Dendritic cell treated with granulocyte-macrophage colony-stimulating factor and Interleukin-4, amounts not matched to agents 40 ng/mL and 50 ng/mL, for 4 days (primary cell): Measurements from ENCODE around the gene NR2F1.

Experiments used
- H3K27ac Mint-ChIP-seq: one replicate; pipeline ENCODE4 v1.8.0; 2022; ENCODE audit warnings: mild to moderate bottlenecking, mixed read lengths
- H3K27me3 Mint-ChIP-seq: one replicate; pipeline ENCODE4 v1.8.0; 2022; ENCODE audit warnings: mild to moderate bottlenecking, mixed read lengths
- H3K36me3 Mint-ChIP-seq: one replicate; pipeline ENCODE4 v1.8.0; 2022; ENCODE audit warnings: low read depth, mixed read lengths
- H3K4me1 Mint-ChIP-seq: one replicate; pipeline ENCODE4 v1.8.0; 2022; ENCODE audit warnings: low read depth, mixed read lengths
- H3K4me3 Mint-ChIP-seq: one replicate; pipeline ENCODE4 v1.8.0; 2022; ENCODE audit warnings: mild to moderate bottlenecking, moderate library complexity, mixed read lengths
- H3K9me3 Mint-ChIP-seq: one replicate; pipeline ENCODE4 v1.8.0; 2022; ENCODE audit warnings: mixed read lengths
- intact Hi-C: fragments of 100-400 bp; cut with micrococcal nuclease; formaldehyde crosslinking; loops from one replicate; pipeline ENCODE4 v1.15.0; 2022

NR2F1 gene

GRCh38 chr5:93583439-93583767, 381 bp downstream of the NR2F1 start:
- Mint-ChIP-seq H3K27ac (no peak overlapping the region), H3K9me3 (no peaks in the 10 kb centered on the region), H3K27me3 (peaks cover 26% of the 10 kb centered on the region), H3K4me3 (peak overlapping the region; percentile 73), H3K4me1 (peaks cover 43% of the 10 kb centered on the region), H3K36me3 (no peaks in the 10 kb centered on the region)
- intact Hi-C loops = loop anchor here (5.0 kb wide), 1 partner anchor 329 kb away; no protein-coding TSS in a partner anchor

- H3K36me3 Mint-ChIP-seq = no peaks in the 10 kb centered on the region
- peaks cover 31% of the 10 kb centered on the region for H3K27me3 Mint-ChIP-seq
- peaks cover 38% of the 10 kb centered on the region for H3K4me1 Mint-ChIP-seq
- peak overlapping the region; percentile 73 for H3K4me3 Mint-ChIP-seq
- intact Hi-C loops = loop anchor here (5.0 kb wide), 1 partner anchor 328 kb away; no protein-coding TSS in a partner anchor
- no peak overlapping the region for H3K27ac Mint-ChIP-seq
- H3K9me3 Mint-ChIP-seq = no peaks in the 10 kb centered on the region
These were observed 960 bp downstream of the NR2F1 start for GRCh38 chr5:93583768-93584595.

- Mint-ChIP-seq H3K27me3 (peaks cover 36% of the 10 kb centered on the region), H3K4me3 (peak overlapping the region; percentile 64), H3K9me3 (no peaks in the 10 kb centered on the region), H3K4me1 (peaks cover 32% of the 10 kb centered on the region), H3K36me3 (no peaks in the 10 kb centered on the region), H3K27ac (no peak overlapping the region)
- intact Hi-C loops = loop anchor here (5.0 kb wide), 1 partner anchor 328 kb away; no protein-coding TSS in a partner anchor
These were observed 1.6 kb downstream of the NR2F1 start for GRCh38 chr5:93584596-93585040.

GRCh38 chr5:93585041-93585766, 2.2 kb downstream of the NR2F1 start:
- Mint-ChIP-seq H3K9me3 (no peaks in the 10 kb centered on the region), H3K27me3 (peaks cover 42% of the 10 kb centered on the region)
- intact Hi-C loops = no loop called here

GRCh38 chr5:93585767-93586385, 2.9 kb downstream of the NR2F1 start:
- no peaks in the 10 kb centered on the region for H3K9me3 Mint-ChIP-seq
- H3K4me1 Mint-ChIP-seq = peaks cover 19% of the 10 kb centered on the region
- no peaks in the 10 kb centered on the region for H3K36me3 Mint-ChIP-seq
- intact Hi-C loops = no loop called here
- no peak overlapping the region for H3K27ac Mint-ChIP-seq
- peaks cover 49% of the 10 kb centered on the region for H3K27me3 Mint-ChIP-seq
- peak overlapping the region; percentile 57 for H3K4me3 Mint-ChIP-seq

More at GRCh38 chr5:93585041-93585766, 2.2 kb downstream of the NR2F1 start:
- no peaks in the 10 kb centered on the region for H3K36me3 Mint-ChIP-seq
- H3K4me1 Mint-ChIP-seq = peaks cover 26% of the 10 kb centered on the region
- peak overlapping the region; percentile 57 for H3K4me3 Mint-ChIP-seq
- H3K27ac Mint-ChIP-seq = no peak overlapping the region

- intact Hi-C loops = no loop called here
- Mint-ChIP-seq H3K27ac (no peak overlapping the region), H3K4me3 (no peak overlapping the region), H3K36me3 (no peaks in the 10 kb centered on the region), H3K27me3 (peaks cover 58% of the 10 kb centered on the region), H3K4me1 (peaks cover 16% of the 10 kb centered on the region), H3K9me3 (no peaks in the 10 kb centered on the region)
These were observed 3.9 kb downstream of the NR2F1 start for GRCh38 chr5:93586736-93587596.

- Mint-ChIP-seq H3K27me3 (peaks cover 65% of the 10 kb centered on the region), H3K4me3 (no peak overlapping the region), H3K4me1 (peaks cover 16% of the 10 kb centered on the region), H3K36me3 (no peaks in the 10 kb centered on the region), H3K9me3 (no peaks in the 10 kb centered on the region), H3K27ac (no peak overlapping the region)
- intact Hi-C loops = no loop called here
These were observed 4.8 kb downstream of the NR2F1 start for GRCh38 chr5:93587597-93588351.

DNA sequence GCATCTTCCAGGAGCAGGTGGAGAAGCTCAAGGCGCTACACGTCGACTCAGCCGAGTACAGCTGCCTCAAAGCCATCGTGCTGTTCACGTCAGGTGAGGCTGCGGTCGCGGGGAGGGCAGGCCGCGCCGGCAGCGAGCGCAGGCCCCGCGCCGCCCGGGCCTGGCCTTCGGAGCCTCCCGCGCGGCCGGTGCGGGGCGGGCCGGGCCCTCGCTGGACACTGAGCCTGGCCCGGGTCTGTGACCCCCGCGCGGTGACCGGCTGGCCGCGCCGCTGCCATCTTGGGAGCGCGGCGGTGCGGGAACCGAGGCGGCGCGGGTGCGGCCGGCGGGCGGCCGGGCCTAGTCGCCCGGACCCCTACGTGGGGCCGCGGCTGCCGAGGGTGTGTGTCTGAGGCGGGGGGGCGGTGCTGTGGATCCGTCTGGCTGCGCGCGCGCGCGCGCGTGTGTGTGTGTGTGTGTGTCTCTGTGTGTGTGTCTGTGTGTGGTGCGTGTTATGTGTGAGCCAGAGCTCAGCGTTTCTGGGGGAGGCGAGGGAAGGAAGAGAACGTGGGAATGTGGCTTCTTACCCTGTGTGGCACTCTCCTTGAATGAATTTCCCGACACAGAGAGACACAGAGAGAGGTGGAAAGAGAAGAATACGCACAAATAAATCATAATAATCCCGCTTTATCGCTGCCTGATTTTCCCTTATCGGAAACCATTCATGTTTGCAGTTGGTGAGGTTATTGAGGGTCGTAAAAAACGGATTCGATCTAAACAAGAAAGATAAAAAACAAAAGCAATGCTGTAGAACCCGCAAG, 5.5 kb downstream of the NR2F1 start:
- H3K4me3 Mint-ChIP-seq = no peak overlapping the region
- H3K27me3 Mint-ChIP-seq = peaks cover 73% of the 10 kb centered on the region
- peaks cover 16% of the 10 kb centered on the region for H3K4me1 Mint-ChIP-seq
- intact Hi-C loops = no loop called here
- no peaks in the 10 kb centered on the region for H3K9me3 Mint-ChIP-seq
- H3K36me3 Mint-ChIP-seq = no peaks in the 10 kb centered on the region
- H3K27ac Mint-ChIP-seq = no peak overlapping the region

GRCh38 chr5:93589152-93589828, 6.3 kb downstream of the NR2F1 start:
- Mint-ChIP-seq H3K27me3 (peaks cover 79% of the 10 kb centered on the region), H3K36me3 (no peaks in the 10 kb centered on the region), H3K9me3 (no peaks in the 10 kb centered on the region), H3K27ac (no peak overlapping the region), H3K4me3 (no peak overlapping the region), H3K4me1 (peaks cover 16% of the 10 kb centered on the region)
- intact Hi-C loops = no loop called here

DNA sequence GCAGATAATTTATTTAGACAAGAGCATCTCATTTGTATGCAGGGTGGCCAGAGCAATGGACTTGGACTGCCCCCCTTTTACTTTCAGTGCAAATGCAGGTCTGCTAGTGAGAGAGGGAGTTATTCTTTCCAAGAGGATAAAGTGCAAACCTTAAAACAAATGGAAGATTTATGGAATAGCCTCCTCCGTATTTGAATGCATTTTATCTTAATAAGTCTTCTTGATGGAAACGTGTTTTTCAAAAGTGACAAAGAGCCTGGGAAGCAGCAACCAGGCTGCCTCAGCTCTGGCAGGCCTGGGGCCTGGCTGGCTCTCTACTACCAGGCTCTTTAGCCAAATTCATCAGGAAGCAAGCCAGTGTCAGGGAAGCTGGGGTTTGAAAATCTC, 6.8 kb downstream of the NR2F1 start:
- H3K36me3 Mint-ChIP-seq = no peaks in the 10 kb centered on the region
- peaks cover 83% of the 10 kb centered on the region for H3K27me3 Mint-ChIP-seq
- no peaks in the 10 kb centered on the region for H3K9me3 Mint-ChIP-seq
- H3K4me3 Mint-ChIP-seq = no peak overlapping the region
- intact Hi-C loops = no loop called here
- peaks cover 16% of the 10 kb centered on the region for H3K4me1 Mint-ChIP-seq
- H3K27ac Mint-ChIP-seq = no peak overlapping the region

GRCh38 chr5:93590493-93590892, 7.5 kb downstream of the NR2F1 start:
- Mint-ChIP-seq H3K27me3 (peaks cover 86% of the 10 kb centered on the region), H3K27ac (no peak overlapping the region), H3K4me1 (peaks cover 19% of the 10 kb centered on the region), H3K36me3 (no peaks in the 10 kb centered on the region), H3K9me3 (no peaks in the 10 kb centered on the region), H3K4me3 (no peak overlapping the region)
- intact Hi-C loops = no loop called here
